ENCODE results near the gene EDIL3.

- no peak for TF ChIP-seq TAF1 (IDR thresholded peaks at IDR 0.05; ENCODE audit: borderline replicate concordance, insufficient read depth, low read length)
- TF ChIP-seq POLR2AphosphoS5 (IDR thresholded peaks at IDR 0.05; ENCODE audit: low read depth, low read length) = no peak
- TF ChIP-seq REST (IDR thresholded peaks at IDR 0.05; ENCODE audit: insufficient read depth in 1 of 2, low read depth in 2 of 2, low read length in 2 of 2) = no peak
- TF ChIP-seq SIN3A (IDR thresholded peaks at IDR 0.05; ENCODE audit: borderline replicate concordance, insufficient read depth, low read length) = no peak
- TF ChIP-seq FOXP2 (optimal IDR thresholded peaks at IDR 0.05; ENCODE audit: borderline replicate concordance, extremely low read depth, extremely low read length, insufficient read depth) = no peak
Measured at GRCh38 chr5:84125216-84125615, 259.5 kb downstream of the EDIL3 start.

All from PFSK-1 (cell line).